ENCODE measurements around the gene FBXO46.

Gene FBXO46

DNA sequence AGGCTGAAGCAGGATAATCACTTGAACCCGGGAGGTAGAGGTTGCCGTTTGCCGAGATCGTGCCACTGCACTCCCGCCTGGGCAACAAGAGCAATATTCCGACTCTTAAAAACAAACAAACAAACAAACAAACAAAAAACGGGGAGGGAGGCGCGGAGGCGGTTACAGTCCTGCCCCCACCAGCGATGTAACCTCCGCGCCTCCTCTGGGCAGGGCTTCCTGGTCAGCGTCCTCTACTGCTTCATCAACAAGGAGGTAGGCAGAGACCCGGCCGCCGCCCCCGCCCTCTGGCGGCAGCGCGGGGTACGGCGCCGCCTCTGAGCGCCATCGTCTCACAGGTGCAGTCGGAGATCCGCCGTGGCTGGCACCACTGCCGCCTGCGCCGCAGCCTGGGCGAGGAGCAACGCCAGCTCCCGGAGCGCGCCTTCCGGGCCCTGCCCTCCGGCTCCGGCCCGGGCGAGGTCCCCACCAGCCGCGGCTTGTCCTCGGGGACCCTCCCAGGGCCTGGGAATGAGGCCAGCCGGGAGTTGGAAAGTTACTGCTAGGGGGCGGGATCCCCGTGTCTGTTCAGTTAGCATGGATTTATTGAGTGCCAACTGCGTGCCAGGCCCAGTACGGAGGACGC lies 49.2 kb downstream of the FBXO46 start (continued):
- TF ChIP-seq ZBTB10 (tag by site-specific recombination; IDR thresholded peaks at IDR 0.05), result peak; percentile 41; the same call in 1 of the 2 replicates
- no peak for TF ChIP-seq ZNF76 (tag by site-specific recombination; IDR thresholded peaks at IDR 0.05; ENCODE audit: borderline replicate concordance, low read depth)
- peak; percentile 70 for TF ChIP-seq GLIS1 (tag by site-specific recombination; IDR thresholded peaks at IDR 0.05)
- TF ChIP-seq, protein P1, sequence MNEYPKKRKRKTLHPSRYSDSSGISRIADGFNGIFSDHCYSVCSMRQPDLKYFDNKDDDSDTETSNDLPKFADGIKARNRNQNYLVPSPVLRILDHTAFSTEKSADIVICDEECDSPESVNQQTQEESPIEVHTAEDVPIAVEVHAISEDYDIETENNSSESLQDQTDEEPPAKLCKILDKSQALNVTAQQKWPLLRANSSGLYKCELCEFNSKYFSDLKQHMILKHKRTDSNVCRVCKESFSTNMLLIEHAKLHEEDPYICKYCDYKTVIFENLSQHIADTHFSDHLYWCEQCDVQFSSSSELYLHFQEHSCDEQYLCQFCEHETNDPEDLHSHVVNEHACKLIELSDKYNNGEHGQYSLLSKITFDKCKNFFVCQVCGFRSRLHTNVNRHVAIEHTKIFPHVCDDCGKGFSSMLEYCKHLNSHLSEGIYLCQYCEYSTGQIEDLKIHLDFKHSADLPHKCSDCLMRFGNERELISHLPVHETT (tag by site-specific recombination; IDR thresholded peaks at IDR 0.05), result no peak
- peak; percentile 76 for TF ChIP-seq ZNF10 (tag by site-specific recombination; IDR thresholded peaks at IDR 0.05)
- TF ChIP-seq, protein P2, sequence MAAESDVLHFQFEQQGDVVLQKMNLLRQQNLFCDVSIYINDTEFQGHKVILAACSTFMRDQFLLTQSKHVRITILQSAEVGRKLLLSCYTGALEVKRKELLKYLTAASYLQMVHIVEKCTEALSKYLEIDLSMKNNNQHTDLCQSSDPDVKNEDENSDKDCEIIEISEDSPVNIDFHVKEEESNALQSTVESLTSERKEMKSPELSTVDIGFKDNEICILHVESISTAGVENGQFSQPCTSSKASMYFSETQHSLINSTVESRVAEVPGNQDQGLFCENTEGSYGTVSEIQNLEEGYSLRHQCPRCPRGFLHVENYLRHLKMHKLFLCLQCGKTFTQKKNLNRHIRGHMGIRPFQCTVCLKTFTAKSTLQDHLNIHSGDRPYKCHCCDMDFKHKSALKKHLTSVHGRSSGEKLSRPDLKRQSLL (tag by site-specific recombination; IDR thresholded peaks at IDR 0.05), result no peak
- peak; percentile 78 for TF ChIP-seq ZBTB17 (tag by site-specific recombination; IDR thresholded peaks at IDR 0.05)
- TF ChIP-seq, protein P3, sequence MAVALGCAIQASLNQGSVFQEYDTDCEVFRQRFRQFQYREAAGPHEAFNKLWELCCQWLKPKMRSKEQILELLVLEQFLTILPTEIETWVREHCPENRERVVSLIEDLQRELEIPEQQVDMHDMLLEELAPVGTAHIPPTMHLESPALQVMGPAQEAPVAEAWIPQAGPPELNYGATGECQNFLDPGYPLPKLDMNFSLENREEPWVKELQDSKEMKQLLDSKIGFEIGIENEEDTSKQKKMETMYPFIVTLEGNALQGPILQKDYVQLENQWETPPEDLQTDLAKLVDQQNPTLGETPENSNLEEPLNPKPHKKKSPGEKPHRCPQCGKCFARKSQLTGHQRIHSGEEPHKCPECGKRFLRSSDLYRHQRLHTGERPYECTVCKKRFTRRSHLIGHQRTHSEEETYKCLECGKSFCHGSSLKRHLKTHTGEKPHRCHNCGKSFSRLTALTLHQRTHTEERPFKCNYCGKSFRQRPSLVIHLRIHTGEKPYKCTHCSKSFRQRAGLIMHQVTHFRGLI (tag by site-specific recombination; IDR thresholded peaks at IDR 0.05), result no peak
- no peak for TF ChIP-seq ZNF169 (tag by site-specific recombination; IDR thresholded peaks at IDR 0.05)
- TF ChIP-seq ZNF580 (tag by site-specific recombination; IDR thresholded peaks at IDR 0.05), result peak; percentile 63; the same call in 1 of the 2 replicates
- TF ChIP-seq ZNF221 (tag by site-specific recombination; IDR thresholded peaks at IDR 0.05; ENCODE audit: borderline replicate concordance), result no peak
- TF ChIP-seq ZNF792 (tag by site-specific recombination; IDR thresholded peaks at IDR 0.05), result no peak
- TF ChIP-seq, protein P4, sequence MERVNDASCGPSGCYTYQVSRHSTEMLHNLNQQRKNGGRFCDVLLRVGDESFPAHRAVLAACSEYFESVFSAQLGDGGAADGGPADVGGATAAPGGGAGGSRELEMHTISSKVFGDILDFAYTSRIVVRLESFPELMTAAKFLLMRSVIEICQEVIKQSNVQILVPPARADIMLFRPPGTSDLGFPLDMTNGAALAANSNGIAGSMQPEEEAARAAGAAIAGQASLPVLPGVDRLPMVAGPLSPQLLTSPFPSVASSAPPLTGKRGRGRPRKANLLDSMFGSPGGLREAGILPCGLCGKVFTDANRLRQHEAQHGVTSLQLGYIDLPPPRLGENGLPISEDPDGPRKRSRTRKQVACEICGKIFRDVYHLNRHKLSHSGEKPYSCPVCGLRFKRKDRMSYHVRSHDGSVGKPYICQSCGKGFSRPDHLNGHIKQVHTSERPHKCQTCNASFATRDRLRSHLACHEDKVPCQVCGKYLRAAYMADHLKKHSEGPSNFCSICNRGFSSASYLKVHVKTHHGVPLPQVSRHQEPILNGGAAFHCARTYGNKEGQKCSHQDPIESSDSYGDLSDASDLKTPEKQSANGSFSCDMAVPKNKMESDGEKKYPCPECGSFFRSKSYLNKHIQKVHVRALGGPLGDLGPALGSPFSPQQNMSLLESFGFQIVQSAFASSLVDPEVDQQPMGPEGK (tag by site-specific recombination; IDR thresholded peaks at IDR 0.05), result peak; percentile 82
- TF ChIP-seq ZNF571 (tag by site-specific recombination; IDR thresholded peaks at IDR 0.05), result no peak
- no peak for TF ChIP-seq ZNF670 (tag by site-specific recombination; IDR thresholded peaks at IDR 0.05; ENCODE audit: low read depth)
- no peak for TF ChIP-seq ZNF354C (tag by site-specific recombination; IDR thresholded peaks at IDR 0.05; ENCODE audit: borderline replicate concordance, low read depth)
- no peak for TF ChIP-seq ZNF704 (tag by site-specific recombination; IDR thresholded peaks at IDR 0.05)
- no peak for TF ChIP-seq ATF2 (tag by site-specific recombination; IDR thresholded peaks at IDR 0.05; ENCODE audit: low read depth)
- no peak for TF ChIP-seq TSHZ1 (tag by site-specific recombination; IDR thresholded peaks at IDR 0.05; ENCODE audit: borderline replicate concordance)
- peak; percentile 100 for TF ChIP-seq ZNF560 (tag by site-specific recombination; IDR thresholded peaks at IDR 0.05; ENCODE audit: borderline replicate concordance)
- peak; percentile 57 for TF ChIP-seq ZBTB26 (tag by site-specific recombination; optimal IDR thresholded peaks at IDR 0.05)

All from HEK293 (cell line).